CD4-positive, alpha-beta T cell treated with Interleukin-17A for 1 hour (primary cell): ENCODE data around the gene PSMB3.

Source experiments
- DNase-seq: peaks from one replicate; pipeline ENCODE4 v3.0.0-alpha.2; 2020

Gene PSMB3

GRCh38 chr17:38798614-38799500 lies 46.3 kb downstream of the PSMB3 start:
- peak; percentile 60 for DNase-seq

- DNase-seq = peak; percentile 92
These were observed 47.1 kb downstream of the PSMB3 start, which contains the start of gene PIP4K2B for GRCh38 chr17:38799501-38800236. PIP4K2B (minus strand) TSS chr17:38799556; CDS start chr17:38799424, 132 bp downstream.

DNA sequence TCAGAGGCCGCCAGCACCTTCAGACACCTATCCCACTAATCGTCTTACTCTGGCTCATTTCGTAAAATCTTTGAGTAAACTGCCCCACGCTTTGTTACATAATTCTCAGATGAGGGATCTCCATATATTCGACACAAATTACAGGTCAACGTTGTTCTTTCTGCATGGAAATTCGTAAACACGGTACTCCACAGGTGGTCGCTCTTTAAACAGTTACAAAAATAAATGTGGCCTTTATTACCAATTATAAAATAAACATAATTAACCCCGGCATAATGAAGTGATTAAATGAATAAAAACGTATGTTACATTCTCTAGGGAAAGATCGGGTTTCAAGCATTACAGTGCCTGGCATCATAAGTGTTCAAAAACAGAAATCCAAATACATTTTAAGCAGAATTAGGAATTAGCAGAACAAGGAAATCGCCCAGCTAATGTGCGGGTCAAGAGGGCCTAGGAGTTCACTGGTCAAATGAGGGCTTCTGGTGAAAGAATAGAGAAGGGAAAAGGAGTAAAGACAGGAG lies 47.8 kb downstream of the PSMB3 start:
- DNase-seq = no peak

DNA sequence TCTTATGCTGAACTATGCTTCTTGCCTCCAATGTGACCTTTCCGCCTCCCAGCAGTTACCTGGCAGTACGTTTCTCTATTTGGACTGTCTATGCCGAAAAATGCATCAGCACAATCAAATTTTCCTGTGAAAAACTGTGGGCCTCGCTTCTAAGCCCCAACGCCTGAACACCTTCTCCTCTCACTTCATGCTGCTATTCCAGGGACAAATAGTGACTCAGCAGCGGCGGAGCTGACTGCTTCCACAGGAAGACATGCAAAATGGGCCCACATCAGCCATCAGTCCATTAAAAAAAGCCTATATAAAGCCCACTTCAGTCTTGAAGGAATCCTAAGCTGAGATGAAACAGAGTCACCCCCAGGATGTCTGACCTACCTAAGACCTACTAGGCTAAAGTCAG lies 57.3 kb downstream of the PSMB3 start:
- DNase-seq = no peak
